Hippocampal formation (tissue), 2 donors: ENCODE measurements around the gene DIS3L2.
"Not testable (repeated sequence)": the region's sequence is repeated elsewhere in the genome, so short reads cannot be mapped to it uniquely, and the experiment has no call there.

Source experiments
- DNase-seq, 2 donors: peaks; one replicate each; lab custom pipeline; 2025; lab: John Stamatoyannopoulos, UW

Gene DIS3L2

DNA sequence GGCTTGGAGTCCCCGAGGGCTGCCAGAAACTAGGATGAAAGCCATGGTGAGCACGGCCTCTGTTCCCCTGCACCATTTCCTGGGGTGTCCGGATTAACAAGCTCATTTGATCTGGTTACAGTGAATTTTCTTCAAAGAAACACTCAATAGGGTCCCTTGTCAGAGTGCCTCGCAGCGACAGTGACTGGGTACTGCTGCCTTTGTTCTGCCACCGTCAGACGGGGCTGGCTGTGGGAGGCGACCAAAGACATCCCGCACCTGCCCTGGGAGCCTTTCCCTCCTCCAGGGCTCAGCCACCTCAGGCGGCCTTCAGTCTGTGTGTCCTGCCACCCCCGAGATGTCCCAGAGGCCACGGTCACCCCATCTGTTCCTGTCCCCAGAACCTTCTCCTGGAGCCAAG, 408.5 kb downstream of the DIS3L2 start:
- DNase-seq = not testable (repeated sequence)

DNA sequence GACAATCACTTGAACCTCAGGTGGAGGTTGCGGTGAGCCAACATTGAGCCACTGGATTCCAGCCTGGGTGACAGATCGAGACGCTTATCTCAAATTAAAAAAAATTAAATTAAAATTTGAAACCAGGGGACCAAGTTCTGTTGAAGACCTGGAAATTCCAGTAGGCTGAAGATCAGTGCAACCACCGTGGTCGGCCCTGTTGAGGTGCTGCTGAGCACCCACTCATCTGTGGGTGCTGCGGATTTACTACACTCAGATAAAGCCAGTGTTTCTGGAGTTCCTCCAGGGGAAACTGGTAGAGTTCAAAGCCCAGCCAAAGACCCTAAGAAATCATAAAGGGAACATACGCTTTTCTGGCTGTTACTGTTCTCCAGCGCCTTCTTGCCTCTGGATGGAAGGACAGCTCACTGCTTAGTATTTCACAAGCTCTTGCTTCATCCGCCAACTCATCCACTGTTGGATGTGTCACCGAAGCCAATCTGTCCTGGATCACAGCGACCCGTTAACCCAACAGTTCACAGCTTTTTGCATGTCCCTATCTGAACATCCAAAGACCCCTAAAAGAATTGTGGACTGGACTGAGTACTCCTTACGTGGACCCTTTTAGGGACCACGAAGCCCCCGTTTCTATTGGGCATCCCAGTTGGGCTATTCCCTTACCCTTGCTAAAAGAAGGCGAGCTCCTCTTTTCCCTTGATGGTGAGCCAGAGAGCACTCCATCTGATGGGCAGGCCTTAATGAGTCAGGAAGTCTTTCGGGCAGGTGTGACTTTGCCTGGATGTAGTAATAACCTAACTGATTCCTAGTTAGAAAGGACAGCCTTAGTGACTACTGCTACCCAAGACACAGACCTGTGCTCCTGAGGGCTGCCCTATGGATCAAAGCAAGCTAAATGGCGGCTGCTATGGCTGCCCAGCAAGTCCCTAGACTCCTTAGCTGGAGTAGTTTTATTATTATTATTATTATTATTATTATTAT, 411.0 kb downstream of the DIS3L2 start:
- no peak for DNase-seq

DNA sequence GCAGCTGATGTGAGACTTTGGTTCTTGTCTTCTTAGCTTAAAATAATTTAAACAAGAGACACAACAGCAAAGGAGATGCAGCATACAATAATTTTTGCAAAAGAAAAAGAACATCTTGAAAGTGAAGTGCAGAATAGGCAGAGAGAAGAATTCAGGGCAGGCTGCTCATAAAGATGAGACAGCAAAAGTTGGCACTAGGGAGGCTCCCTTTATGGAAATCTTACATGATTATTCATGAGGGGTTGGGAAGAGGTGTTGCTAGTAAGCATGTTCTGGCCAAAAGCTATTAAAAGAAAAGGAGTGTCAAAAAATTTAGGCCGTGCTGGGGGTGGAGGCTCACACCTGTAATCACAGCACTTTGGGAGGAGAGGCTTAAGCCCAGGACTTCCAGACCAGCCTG, 412.8 kb downstream of the DIS3L2 start:
- peak in 1 of 2 donors; percentile 13 for DNase-seq

DNA sequence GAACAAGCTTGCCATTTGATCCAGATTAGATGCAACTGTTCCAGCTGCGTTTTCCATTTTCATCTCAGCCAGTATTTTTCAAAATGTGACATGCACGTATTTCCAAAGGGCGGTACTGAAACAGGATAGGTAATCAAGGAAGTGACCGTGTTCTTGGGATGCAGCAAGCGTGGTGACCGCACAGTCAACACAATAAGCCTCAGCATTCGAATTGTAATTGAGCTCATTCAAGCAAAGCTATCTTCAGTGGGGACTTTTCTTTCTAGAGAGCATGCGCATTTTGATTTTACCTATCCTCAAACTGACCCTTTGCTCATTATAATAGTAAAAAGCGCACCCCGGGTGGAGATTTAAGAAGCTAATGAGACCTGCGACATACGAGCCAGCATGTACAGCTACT, 413.7 kb downstream of the DIS3L2 start:
- no peak for DNase-seq

DNA sequence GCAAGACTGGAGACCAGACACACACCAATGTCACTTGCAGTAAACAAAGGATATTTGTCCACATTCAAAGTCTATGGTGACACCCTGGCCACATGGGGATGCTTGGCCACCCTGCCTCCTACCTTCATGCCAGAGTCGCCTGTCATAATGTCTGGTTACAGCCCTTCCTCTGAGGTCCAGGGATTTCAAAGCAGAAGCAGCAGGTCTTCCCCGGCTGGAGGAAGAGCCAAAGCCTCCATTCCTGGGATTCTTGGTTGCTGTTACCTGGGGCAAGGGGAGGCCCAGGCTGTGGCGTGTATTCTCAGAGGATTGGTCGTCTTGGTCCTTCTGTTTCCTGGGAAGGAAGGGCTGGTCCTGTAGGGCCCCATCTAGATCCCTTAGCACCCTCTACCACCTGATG, 414.7 kb downstream of the DIS3L2 start:
- DNase-seq = no peak

DNA sequence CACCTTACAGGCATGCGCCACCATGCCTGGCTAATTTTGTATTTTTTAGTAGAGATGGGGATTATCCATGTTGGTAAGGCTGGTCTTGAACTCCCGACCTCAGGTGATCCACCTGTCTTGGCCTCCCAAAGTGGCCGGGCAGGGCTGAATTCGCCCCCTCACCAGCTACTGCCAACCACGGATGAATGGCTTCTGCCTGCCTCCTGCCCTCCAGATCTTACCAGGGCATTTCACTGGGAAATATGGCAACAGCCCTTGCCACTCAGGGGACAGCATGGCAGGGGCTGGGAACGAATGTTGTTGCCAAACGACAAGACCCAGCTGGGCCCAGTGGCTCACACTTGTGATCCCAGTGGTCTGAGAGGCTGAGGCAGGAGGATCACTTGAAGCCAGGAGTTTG, 415.2 kb downstream of the DIS3L2 start:
- DNase-seq = no peak

DNA sequence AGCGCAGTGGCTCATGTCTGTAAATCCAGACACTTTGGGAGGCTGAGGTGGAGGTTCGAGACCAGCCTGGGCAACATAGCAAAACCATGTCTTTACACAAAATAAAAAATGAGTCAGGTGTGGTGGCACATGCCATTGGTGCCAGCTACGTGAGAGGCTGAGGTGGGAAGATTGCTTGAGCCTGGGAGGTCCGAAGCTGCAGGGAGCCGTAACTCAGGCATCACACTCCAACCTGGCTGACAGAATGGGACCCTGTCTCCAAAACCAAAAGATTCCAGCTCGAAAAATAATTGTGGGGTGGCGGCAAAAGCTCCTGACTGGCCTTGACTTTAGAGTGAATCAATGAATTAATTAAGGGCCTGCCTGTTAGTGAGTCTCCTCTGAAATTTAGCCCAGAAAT, 415.8 kb downstream of the DIS3L2 start:
- no peak for DNase-seq

DNA sequence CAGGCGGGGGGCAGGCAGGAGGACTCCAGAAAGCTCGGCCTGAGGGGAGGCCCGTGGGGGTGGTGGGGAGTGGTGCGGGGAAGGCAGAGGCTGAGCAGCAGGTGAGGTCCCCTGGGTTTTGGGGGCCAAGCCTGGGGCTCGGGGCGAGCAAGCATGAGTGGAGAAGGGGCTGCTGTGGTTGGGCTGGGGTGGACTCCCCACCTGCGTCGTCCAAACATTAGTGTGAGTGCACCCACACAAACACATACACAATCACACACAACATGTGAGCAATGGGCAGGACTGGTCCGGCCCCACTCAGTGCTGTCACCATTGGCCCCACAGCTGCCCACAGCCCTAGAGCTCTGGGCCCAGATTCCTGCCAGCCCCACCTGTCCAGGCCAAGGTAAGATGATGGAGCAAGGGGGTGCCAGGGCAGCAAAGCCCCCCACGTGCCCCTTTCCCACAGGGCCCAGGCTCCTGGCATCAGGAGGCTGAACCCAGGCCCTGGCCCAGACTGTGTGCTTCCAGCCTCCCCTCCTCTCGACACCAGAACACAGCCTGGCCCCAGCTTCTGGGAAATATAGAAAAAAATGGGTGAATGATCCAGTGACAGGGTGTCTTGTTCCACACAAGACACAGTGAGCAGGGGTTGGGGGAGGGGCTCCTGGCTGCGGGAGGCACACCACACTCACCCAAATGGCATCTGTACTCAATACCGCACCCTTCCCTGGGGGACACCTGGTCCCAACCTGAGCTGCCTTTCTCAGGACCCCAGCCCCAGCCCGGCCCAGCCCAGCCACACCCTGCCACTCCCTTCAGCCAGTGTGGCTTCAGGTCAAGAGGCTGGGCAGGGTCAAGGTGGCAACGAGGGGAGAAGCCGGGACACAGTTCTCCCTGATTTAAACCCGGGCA, 416.6 kb downstream of the DIS3L2 start:
- DNase-seq = no peak

DNA sequence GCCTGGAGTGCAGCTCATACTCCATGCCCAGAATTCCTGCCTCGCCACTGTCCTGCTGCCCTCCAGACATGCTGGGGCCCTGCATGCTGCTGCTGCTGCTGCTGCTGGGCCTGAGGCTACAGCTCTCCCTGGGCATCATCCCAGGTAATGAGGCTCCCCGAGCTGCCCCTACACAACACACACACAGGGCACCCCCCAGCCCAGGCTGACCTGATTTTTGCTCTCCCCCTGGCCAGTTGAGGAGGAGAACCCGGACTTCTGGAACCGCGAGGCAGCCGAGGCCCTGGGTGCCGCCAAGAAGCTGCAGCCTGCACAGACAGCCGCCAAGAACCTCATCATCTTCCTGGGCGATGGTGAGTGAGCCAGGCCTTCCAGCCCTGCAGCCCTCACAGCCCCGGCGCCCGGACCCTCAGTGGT, 417.2 kb downstream of the DIS3L2 start, which contains the start of gene ALPP:
TSS of gene ALPP (plus strand) at position 17 of the 417 bp plus-strand sequence. CDS start at position 69, 52 bp downstream.
- not testable (repeated sequence) for DNase-seq

GRCh38 chr2:232379610-232380590, 418.4 kb downstream of the DIS3L2 start:
- not testable (repeated sequence) for DNase-seq

DNA sequence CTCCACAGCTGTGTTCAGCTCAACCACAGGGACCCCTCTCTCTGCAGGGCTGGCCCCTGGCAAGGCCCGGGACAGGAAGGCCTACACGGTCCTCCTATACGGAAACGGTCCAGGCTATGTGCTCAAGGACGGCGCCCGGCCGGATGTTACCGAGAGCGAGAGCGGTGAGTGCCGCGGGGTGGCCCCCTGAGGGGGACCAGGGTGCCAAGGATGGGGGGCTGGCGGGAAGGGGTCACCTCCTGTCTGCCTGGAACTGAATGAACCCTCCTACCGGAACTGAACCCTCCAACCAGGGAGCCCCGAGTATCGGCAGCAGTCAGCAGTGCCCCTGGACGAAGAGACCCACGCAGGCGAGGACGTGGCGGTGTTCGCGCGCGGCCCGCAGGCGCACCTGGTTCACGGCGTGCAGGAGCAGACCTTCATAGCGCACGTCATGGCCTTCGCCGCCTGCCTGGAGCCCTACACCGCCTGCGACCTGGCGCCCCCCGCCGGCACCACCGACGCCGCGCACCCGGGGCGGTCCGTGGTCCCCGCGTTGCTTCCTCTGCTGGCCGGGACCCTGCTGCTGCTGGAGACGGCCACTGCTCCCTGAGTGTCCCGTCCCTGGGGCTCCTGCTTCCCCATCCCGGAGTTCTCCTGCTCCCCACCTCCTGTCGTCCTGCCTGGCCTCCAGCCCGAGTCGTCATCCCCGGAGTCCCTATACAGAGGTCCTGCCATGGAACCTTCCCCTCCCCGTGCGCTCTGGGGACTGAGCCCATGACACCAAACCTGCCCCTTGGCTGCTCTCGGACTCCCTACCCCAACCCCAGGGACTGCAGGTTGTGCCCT, 419.9 kb downstream of the DIS3L2 start:
- not testable (repeated sequence) for DNase-seq

DNA sequence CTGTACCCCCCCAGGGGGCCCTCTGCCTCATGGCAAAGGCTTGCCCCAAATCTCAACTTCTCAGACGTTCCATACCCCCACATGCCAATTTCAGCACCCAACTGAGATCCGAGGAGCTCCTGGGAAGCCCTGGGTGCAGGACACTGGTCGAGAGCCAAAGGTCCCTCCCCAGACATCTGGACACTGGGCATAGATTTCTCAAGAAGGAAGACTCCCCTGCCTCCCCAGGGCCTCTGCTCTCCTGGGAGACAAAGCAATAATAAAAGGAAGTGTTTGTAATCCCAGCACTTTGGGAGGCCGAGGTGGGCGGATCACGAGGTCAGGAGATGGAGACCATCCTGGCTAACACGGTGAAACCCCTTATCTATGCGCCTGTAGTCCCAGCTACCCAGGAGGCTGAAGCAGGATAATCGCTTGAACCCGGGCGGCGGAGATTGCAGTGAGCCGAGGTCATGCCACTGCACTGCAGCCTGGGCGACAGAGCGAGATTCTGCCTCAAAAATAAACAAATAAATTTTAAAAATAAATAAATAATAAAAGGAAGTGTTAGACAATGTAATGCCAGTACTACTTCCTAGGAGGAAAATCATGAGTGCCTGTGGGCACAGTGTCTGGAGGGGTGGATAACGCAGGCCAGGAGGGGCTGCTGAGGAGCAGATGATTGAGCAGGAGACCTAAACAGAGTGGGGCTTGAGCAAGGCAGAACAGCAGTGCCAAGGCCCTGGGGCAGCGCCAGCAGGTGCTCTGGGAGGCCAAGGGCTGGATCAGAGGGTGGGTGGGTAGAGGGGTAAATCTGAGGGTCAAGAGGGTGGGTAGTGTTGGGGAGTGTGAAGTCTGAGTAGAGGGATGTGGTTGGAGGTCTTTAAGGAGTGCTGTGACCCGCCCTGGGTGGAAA, 421.1 kb downstream of the DIS3L2 start:
- no peak for DNase-seq

- DNase-seq = no peak
These were observed 423.0 kb downstream of the DIS3L2 start for GRCh38 chr2:232384466-232384865.

GRCh38 chr2:232385058-232385457, 423.5 kb downstream of the DIS3L2 start:
- DNase-seq = not testable (repeated sequence)

DNA sequence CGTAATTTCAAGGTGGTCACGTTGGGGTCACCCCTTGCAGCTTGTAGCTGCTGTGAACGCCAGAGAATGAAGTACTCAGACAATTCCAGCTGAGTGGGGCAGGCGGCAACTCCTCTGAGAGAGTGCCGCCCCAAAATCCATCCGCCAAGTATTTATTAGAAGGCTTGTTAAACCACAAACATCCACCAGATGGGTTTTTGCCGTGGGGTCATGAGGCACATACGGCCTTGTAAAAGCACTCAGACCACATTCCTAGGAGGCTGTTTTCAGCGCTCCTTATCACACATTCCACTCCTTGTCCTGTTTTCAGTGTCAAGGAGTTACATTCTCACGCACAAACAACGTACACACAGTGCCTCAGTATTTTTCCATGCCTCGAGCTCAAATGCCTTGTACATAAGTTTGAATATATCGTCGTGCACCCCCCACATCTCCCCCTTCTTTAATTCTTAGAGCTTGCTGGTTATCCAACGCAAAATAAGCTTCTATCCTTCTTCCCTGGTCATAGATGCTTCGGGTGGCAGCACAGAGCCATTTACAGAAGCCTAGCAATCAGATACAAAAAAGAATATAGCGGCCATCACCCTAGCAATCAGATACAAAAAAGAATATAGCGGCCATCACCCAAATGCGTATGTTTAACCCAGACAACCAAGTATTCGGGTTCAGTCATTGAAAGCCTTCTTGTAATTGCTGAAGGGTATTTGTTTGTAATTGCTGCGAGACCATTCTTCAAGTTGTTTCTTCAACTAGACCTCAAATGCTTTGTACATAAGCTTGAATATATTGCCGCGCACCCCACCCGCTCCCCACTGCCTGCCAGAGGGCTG, 424.4 kb downstream of the DIS3L2 start:
- DNase-seq = no peak

DNA sequence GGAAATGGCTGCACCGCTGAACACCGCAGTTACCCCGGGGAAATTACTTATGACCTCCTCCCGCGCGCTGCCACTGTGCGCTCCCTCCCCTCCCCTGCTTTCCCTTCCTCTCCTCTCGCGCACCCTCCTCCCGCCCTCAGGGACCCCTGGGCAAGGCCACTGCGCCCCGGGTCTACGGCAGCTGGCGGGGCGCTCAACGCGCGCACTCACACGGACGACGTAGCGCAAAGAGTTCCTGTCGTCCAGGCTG, 424.9 kb downstream of the DIS3L2 start:
- no peak for DNase-seq
